ENCODE measurements around the gene BATF3. TPM values are rescaled to one million over a fixed set of nuclear protein-coding genes. Genes with fewer than 3 reads are reported as not detected.

BATF3 gene
- total RNA-seq, 4 donors from 2014 or later: 0.14 to 2.8 (median 0.64) TPM; not detected in 1

DNA sequence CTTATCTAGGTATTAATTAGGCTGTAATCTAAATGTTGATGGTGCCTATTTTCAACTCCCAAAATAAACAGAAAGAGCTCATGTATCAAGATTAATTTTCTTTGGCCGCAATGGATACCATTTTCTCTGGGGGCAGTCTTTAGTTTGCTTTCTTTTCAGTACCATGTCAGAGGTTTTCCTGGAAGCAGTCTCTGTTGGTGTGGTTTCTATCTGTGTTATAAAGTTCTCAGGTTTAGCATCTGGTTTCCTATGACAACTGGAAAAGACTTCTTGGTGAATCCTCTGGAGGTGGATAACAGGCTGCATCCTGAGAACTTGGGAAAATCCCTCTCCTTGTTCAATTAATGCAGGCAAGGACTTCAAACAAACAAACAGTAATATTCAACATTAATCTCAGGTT is 38.7 kb upstream of the BATF3 start:
- no peaks in the 10 kb centered on the region for H3K9me3 ChIP-seq
- no peak overlapping the region for H3K4me3 ChIP-seq
- no peaks in the 10 kb centered on the region for H3K4me1 ChIP-seq
- no peak overlapping the region for H3K27ac ChIP-seq
- 77 to 91% methylated on average over 1 of the region's 1 CpG for WGBS, 2 donors (ENCODE audit: low coverage in 1 of 2)
- DNase-seq: no peak
- no peaks in the 10 kb centered on the region for H3K27me3 ChIP-seq
- in situ Hi-C loops (cut with MboI; ENCODE audit: low pct_ligation_motif_present in 1 of 4, low pct_unique_long_range_greater_than_20kb in 1 of 4, low sequenced_read_pairs in 3 of 4) (no loop called here), intact Hi-C loops (cut with DNase I; ENCODE audit: low total_unique reads) (no loop called here)
- H3K36me3 ChIP-seq: no peaks in the 10 kb centered on the region
- TF ChIP-seq EP300 (IDR thresholded peaks at IDR 0.05; ENCODE audit: low read depth): no peak
- no peak for TF ChIP-seq POLR2A (IDR thresholded peaks at IDR 0.05)
- no peak for TF ChIP-seq POLR2AphosphoS5 (IDR thresholded peaks at IDR 0.05)
- TF ChIP-seq, protein P1, sequence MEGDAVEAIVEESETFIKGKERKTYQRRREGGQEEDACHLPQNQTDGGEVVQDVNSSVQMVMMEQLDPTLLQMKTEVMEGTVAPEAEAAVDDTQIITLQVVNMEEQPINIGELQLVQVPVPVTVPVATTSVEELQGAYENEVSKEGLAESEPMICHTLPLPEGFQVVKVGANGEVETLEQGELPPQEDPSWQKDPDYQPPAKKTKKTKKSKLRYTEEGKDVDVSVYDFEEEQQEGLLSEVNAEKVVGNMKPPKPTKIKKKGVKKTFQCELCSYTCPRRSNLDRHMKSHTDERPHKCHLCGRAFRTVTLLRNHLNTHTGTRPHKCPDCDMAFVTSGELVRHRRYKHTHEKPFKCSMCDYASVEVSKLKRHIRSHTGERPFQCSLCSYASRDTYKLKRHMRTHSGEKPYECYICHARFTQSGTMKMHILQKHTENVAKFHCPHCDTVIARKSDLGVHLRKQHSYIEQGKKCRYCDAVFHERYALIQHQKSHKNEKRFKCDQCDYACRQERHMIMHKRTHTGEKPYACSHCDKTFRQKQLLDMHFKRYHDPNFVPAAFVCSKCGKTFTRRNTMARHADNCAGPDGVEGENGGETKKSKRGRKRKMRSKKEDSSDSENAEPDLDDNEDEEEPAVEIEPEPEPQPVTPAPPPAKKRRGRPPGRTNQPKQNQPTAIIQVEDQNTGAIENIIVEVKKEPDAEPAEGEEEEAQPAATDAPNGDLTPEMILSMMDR (IDR thresholded peaks at IDR 0.05): no peak

DNA sequence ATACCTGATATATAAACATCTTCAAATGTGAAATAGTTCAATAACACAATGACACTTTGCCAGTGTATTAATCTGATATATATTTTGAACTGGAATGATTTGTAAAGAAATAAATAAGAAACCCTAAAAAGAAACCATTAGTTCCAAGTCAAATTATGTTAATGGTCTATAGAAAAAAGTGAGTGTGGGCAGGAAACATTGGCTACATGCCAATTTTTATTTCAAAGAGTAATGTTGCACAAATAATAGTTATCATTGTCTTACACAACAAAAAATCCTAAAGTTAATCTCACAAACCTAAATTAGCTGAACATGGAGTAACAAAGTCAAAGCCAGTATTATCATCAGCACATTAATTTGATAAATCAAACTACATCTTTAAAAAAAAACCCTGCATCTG is 37.9 kb upstream of the BATF3 start:
- Histone ChIP-seq H3K4me3 (no peak overlapping the region), H3K27ac (no peak overlapping the region), H3K4me1 (no peaks in the 10 kb centered on the region), H3K36me3 (no peaks in the 10 kb centered on the region), H3K9me3 (no peaks in the 10 kb centered on the region), H3K27me3 (no peaks in the 10 kb centered on the region)
- TF ChIP-seq POLR2A (IDR thresholded peaks at IDR 0.05) (no peak), EP300 (IDR thresholded peaks at IDR 0.05; ENCODE audit: low read depth) (no peak), POLR2AphosphoS5 (IDR thresholded peaks at IDR 0.05) (no peak)
- TF ChIP-seq, protein P1 (IDR thresholded peaks at IDR 0.05): no peak
- in situ Hi-C loops (cut with MboI; ENCODE audit: low pct_ligation_motif_present in 1 of 4, low pct_unique_long_range_greater_than_20kb in 1 of 4, low sequenced_read_pairs in 3 of 4): no loop called here
- intact Hi-C loops (cut with DNase I; ENCODE audit: low total_unique reads): no loop called here
- no peak for DNase-seq

DNA sequence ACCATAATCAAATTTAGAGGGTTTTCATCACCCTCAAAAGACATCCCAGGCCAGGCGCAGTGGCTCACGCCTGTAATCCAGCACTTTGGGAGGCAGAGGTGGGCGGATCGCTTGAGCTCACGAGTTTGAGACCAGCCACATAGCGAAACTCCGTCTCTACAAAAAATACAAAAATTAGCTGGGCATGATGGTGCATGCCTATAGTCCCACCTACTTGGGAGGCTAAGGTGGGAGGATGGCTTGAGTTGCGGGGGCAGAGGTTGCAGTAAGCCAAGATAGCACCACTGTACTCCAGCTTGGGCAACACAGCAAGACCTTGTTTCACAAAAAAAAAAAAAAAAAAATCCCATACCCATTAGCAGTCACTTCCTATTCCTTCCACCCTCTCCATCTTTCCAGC is 33.5 kb upstream of the BATF3 start:
- Histone ChIP-seq H3K36me3 (no peaks in the 10 kb centered on the region), H3K4me1 (peaks cover 0 to 7% (median 3%) of the 10 kb centered on the region in 4 donors), H3K9me3 (no peaks in the 10 kb centered on the region), H3K4me3 (no peak overlapping the region), H3K27me3 (no peaks in the 10 kb centered on the region), H3K27ac (no peak overlapping the region)
- intact Hi-C loops (cut with DNase I; ENCODE audit: low total_unique reads) (no loop called here), in situ Hi-C loops (cut with MboI; ENCODE audit: low pct_ligation_motif_present in 1 of 4, low pct_unique_long_range_greater_than_20kb in 1 of 4, low sequenced_read_pairs in 3 of 4) (no loop called here)
- TF ChIP-seq, protein P1 (IDR thresholded peaks at IDR 0.05): no peak
- no peak for TF ChIP-seq POLR2AphosphoS5 (IDR thresholded peaks at IDR 0.05)
- WGBS, 2 donors (ENCODE audit: low coverage in 1 of 2): 98% methylated on average over 8 of the region's 8 CpGs
- DNase-seq: no peak

DNA sequence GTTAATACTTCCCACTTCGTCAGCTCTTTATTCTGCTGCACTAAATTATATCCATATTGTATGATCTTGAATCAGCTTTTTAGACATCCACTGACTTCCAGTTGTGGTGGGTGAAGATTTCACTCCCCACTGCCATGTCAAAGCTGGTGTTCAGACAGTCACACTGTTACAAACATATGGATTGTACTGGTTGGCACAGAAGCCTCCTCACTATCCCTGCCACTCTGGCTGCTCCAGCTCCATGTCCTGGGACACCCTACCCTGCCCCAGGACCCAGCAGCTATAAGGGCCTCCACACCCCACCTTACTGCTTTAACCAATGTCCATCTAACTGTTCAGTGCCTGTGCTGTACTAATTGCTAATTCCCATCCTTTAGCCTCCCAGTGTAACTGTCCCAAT is 32.0 kb upstream of the BATF3 start:
- Histone ChIP-seq H3K27me3 (no peaks in the 10 kb centered on the region), H3K27ac (no peak overlapping the region), H3K4me1 (peaks cover 0 to 7% (median 3%) of the 10 kb centered on the region in 4 donors), H3K36me3 (no peaks in the 10 kb centered on the region), H3K4me3 (no peak overlapping the region), H3K9me3 (no peaks in the 10 kb centered on the region)
- WGBS, 2 donors (ENCODE audit: low coverage in 1 of 2): 81 to 93% methylated on average over 1 of the region's 1 CpG
- intact Hi-C loops (cut with DNase I; ENCODE audit: low total_unique reads) (no loop called here), in situ Hi-C loops (cut with MboI; ENCODE audit: low pct_ligation_motif_present in 1 of 4, low pct_unique_long_range_greater_than_20kb in 1 of 4, low sequenced_read_pairs in 3 of 4) (no loop called here)
- no peak for DNase-seq
- TF ChIP-seq, protein P1 (IDR thresholded peaks at IDR 0.05): no peak
- TF ChIP-seq POLR2AphosphoS5 (IDR thresholded peaks at IDR 0.05): no peak
- TF ChIP-seq POLR2A (IDR thresholded peaks at IDR 0.05): no peak
- TF ChIP-seq EP300 (IDR thresholded peaks at IDR 0.05; ENCODE audit: low read depth): no peak
